Loucy (cell line): ENCODE measurements around the gene LYL1.

Source experiments
- H2AFZ ChIP-seq: fragments of 200-600 bp; sonication (generic); 2 replicates; pipeline ENCODE4 v1.6.0; 2016; ENCODE audit warnings: antibody characterized with exemption, mild to moderate bottlenecking, low read length, moderate library complexity
- H3F3A ChIP-seq: fragments of 200-600 bp; 2 replicates; pipeline ENCODE4 v1.6.0; 2016; ENCODE audit warnings: antibody characterized with exemption, low read depth, mild to moderate bottlenecking
- H3K27me3 ChIP-seq: fragments of 200-600 bp; sonication (generic); 2 replicates; pipeline ENCODE4 v1.6.1; 2014; ENCODE audit warnings: low read length, mild to moderate bottlenecking; ENCODE audit not compliant: insufficient read depth, poor library complexity, severe bottlenecking
- H3K36me3 ChIP-seq: fragments of 200-600 bp; sonication (generic); 2 replicates; pipeline ENCODE4 v1.6.1; 2016; ENCODE audit warnings: low read length; ENCODE audit not compliant: insufficient read depth
- H3K4me1 ChIP-seq: fragments of 200-600 bp; sonication (generic); 2 replicates; pipeline ENCODE4 v1.5.1; 2014; ENCODE audit warnings: low read length, mild to moderate bottlenecking; ENCODE audit not compliant: insufficient read depth, poor library complexity, severe bottlenecking
- H3K4me2 ChIP-seq: fragments of 200-600 bp; sonication (generic); 2 replicates; pipeline ENCODE4 v1.6.0; 2014; ENCODE audit warnings: antibody characterized with exemption, low read length, low read depth, mild to moderate bottlenecking; ENCODE audit not compliant: poor library complexity, severe bottlenecking
- H3K4me3 ChIP-seq: fragments of 200-600 bp; sonication (generic); 2 replicates; pipeline ENCODE4 v1.5.1; 2014; ENCODE audit warnings: low read length, mild to moderate bottlenecking, mixed read lengths; ENCODE audit not compliant: poor library complexity, severe bottlenecking
- H3K79me2 ChIP-seq: fragments of 200-600 bp; sonication (generic); 2 replicates; pipeline ENCODE4 v1.6.1; 2014; ENCODE audit warnings: low read length; ENCODE audit not compliant: insufficient read depth
- H3K9ac ChIP-seq: fragments of 200-600 bp; sonication (generic); 2 replicates; pipeline ENCODE4 v1.6.0; 2014; ENCODE audit warnings: mild to moderate bottlenecking, low read depth, low read length, moderate library complexity; ENCODE audit not compliant: poor library complexity, severe bottlenecking
- H3K9me2 ChIP-seq: fragments of 200-600 bp; sonication (generic); replicated peaks from 2 replicates; pipeline ENCODE4 v1.6.1; 2016; ENCODE audit warnings: low read depth, low read length, mixed read lengths
- H3K9me3 ChIP-seq: fragments of 200-600 bp; sonication (generic); 2 replicates; pipeline ENCODE4 v1.6.1; 2014; ENCODE audit warnings: mild to moderate bottlenecking, antibody characterized with exemption, low read length, low read depth; ENCODE audit not compliant: insufficient read depth
- H4K20me1 ChIP-seq: fragments of 200-600 bp; sonication (generic); 2 replicates; pipeline ENCODE4 v1.6.0; 2014; ENCODE audit warnings: antibody characterized with exemption, low read length, mild to moderate bottlenecking; ENCODE audit not compliant: insufficient read depth, poor library complexity, severe bottlenecking
- EZH2phosphoT487 ChIP-seq: fragments of 200-600 bp; IDR thresholded peaks from 2 replicates; pipeline ENCODE4 v1.6.1; 2018; ENCODE audit warnings: antibody characterized with exemption, mild to moderate bottlenecking, moderate library complexity, borderline replicate concordance
- TF ChIP-seq, protein P1 (sequence below): fragments of 200-600 bp; sonication (generic); conservative IDR thresholded peaks from 2 replicates; pipeline ENCODE4 v1.5.1; 2014; ENCODE audit warnings: mild to moderate bottlenecking, antibody characterized with exemption, low read length

Gene LYL1

DNA sequence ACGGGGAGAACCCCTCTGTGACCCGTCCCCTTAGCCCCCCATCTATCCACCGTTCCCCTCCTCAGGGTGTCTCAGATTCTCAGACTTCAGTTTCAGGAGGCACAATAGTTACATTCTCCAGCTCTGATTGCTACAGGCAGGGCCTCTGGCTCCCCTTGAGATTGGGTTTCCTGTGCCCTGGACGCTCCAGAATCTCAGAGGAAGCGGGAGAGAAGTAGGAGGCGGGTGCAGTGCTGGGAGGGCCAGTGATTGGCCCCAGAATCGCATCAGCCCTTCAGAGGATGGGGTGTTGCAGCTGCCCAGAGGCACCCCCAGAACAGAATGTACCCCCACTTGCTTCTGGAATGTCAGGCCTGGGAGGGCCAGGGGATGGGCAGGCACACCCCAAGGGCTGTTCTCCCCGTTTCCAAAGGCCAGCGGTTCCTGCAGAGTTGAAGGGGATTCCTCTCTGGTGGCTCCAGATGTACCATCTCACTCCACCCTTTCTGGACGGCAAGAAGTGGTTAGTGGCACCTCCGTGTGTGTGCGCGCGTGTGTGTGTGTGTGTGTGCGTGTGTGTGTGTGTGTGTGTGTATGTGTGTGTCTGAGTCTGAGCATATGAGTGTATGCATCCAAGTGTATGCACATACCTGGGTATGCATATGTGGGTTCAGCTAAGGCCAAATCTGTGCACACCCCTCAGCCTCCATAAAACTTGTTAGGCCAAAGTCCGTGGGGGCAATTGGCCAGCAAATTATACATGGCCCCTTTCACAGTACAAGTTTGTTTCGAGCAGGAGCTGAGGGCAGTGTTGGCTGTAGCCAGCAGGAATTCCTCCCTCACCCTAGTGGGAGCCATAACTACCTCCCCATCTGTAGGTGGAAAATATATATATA, 35.5 kb downstream of the LYL1 start:
- Histone ChIP-seq H3K4me2 (no peak overlapping the region), H2AFZ (no peak overlapping the region), H3K79me2 (no peaks in the 10 kb centered on the region), H3K27me3 (no peaks in the 10 kb centered on the region), H4K20me1 (no peaks in the 10 kb centered on the region), H3K9me3 (no peaks in the 10 kb centered on the region), H3K9ac (no peak overlapping the region), H3F3A (no peaks in the 10 kb centered on the region), H3K36me3 (no peaks in the 10 kb centered on the region), H3K9me2 (no peaks in the 10 kb centered on the region), H3K4me3 (no peak overlapping the region), H3K4me1 (no peaks in the 10 kb centered on the region)
- TF ChIP-seq, protein P1, sequence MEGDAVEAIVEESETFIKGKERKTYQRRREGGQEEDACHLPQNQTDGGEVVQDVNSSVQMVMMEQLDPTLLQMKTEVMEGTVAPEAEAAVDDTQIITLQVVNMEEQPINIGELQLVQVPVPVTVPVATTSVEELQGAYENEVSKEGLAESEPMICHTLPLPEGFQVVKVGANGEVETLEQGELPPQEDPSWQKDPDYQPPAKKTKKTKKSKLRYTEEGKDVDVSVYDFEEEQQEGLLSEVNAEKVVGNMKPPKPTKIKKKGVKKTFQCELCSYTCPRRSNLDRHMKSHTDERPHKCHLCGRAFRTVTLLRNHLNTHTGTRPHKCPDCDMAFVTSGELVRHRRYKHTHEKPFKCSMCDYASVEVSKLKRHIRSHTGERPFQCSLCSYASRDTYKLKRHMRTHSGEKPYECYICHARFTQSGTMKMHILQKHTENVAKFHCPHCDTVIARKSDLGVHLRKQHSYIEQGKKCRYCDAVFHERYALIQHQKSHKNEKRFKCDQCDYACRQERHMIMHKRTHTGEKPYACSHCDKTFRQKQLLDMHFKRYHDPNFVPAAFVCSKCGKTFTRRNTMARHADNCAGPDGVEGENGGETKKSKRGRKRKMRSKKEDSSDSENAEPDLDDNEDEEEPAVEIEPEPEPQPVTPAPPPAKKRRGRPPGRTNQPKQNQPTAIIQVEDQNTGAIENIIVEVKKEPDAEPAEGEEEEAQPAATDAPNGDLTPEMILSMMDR, result no peak
- no peak for TF ChIP-seq EZH2phosphoT487

DNA sequence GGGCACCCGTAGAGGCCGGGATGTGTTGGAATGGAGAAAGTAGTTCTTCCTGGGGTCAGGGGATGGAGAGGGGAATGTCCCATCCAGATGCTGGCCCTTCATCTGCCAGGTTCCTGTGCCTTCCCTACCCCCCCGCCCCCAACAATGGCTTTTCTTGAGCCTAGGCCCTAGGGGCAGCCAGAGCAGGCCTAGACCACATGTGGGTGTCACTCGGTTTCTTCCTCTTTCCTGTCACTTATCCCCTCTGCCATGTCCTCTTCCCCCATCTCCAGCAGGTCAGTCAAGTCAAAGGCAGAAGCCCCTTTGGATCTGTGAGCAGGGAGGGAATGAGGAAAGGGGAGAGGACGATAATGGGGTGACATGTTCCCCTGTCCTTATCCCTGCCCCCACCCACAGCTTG, 36.4 kb downstream of the LYL1 start:
- H3K79me2 ChIP-seq, result no peaks in the 10 kb centered on the region
- peaks cover 2% of the 10 kb centered on the region for H3K4me1 ChIP-seq
- no peak overlapping the region for H3K4me2 ChIP-seq
- H3K4me3 ChIP-seq, result no peak overlapping the region
- TF ChIP-seq EZH2phosphoT487, result no peak
- TF ChIP-seq, protein P1, result no peak
- no peak overlapping the region for H3K9ac ChIP-seq
- no peaks in the 10 kb centered on the region for H3K9me2 ChIP-seq
- H3K27me3 ChIP-seq, result no peaks in the 10 kb centered on the region
- H3K36me3 ChIP-seq, result no peaks in the 10 kb centered on the region
- no peaks in the 10 kb centered on the region for H4K20me1 ChIP-seq
- H2AFZ ChIP-seq, result no peak overlapping the region
- no peaks in the 10 kb centered on the region for H3K9me3 ChIP-seq
- H3F3A ChIP-seq, result no peaks in the 10 kb centered on the region

DNA sequence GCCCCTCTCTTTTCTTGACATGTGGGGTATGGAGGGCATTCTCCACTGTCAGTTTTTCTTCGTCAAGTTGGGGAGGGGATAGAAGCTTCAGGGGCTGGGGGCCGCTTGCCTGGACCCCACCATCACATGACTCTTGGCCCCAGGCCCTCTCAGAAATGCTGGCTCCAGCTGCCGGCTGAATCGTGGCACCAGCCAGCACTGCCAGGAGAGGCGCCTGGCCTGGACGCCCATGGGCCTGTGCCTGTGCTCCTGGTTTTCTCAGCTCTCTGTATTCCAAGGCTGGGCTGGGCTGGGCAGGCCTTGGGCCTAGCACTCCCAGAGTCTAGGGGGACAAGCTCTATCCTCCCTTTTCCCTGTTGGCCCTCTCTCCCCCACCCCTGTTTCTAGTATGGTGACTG, 38.6 kb downstream of the LYL1 start:
- no peak overlapping the region for H3K4me2 ChIP-seq
- no peak overlapping the region for H3K4me3 ChIP-seq
- no peaks in the 10 kb centered on the region for H3F3A ChIP-seq
- H3K9ac ChIP-seq, result no peak overlapping the region
- peaks cover 2% of the 10 kb centered on the region for H3K4me1 ChIP-seq
- H3K36me3 ChIP-seq, result no peaks in the 10 kb centered on the region
- no peaks in the 10 kb centered on the region for H3K79me2 ChIP-seq
- H3K27me3 ChIP-seq, result no peaks in the 10 kb centered on the region
- no peaks in the 10 kb centered on the region for H3K9me3 ChIP-seq
- TF ChIP-seq, protein P1, result no peak
- TF ChIP-seq EZH2phosphoT487, result no peak
- no peaks in the 10 kb centered on the region for H3K9me2 ChIP-seq
- H4K20me1 ChIP-seq, result no peaks in the 10 kb centered on the region
- H2AFZ ChIP-seq, result no peak overlapping the region
